ENCODE data around the gene HYAL3. TPM values are rescaled to one million over a fixed set of nuclear protein-coding genes. Genes with fewer than 3 reads are reported as not detected.
A peak's percentile ranks its signal among the peaks of the same experiment; 100 is the strongest.

HYAL3 gene
- total and polyA plus RNA-seq, 5 donors from 2014 or later = 1.8 to 8.3 (median 3.3) TPM

DNA sequence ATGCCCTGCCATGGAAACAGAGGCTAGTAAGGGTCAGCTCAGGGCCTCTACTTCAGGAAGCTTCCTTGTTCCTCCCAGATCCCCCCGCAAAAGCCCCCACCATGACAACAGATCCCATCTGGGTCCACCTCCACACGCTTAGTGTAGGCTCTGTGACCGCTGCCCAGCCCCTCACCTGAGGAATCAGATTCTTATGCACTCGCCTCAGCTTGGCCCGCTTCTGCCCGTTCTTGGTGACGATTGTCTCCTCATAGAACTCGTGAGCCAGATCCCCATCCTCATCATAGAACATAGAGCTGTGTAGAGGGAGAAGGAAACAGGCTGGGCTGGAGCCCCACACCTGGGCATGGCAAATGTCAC, 27.0 kb upstream of the HYAL3 start:
- Histone ChIP-seq H3K9me3 (ENCODE audit: control insufficient read depth in 2 of 2, low read length in 2 of 2) (no peaks in the 10 kb centered on the region), H3K4me1 (ENCODE audit: control insufficient read depth, insufficient read depth, low read length, poor library complexity, severe bottlenecking) (peaks cover 29% of the 10 kb centered on the region), H3K36me3 (ENCODE audit: control insufficient read depth, insufficient read depth, low read length) (peaks cover 26% of the 10 kb centered on the region), H3K4me3 (ENCODE audit: low read depth, low read length) (no peak overlapping the region), H3K27me3 (ENCODE audit: control insufficient read depth, insufficient read depth, low read length) (no peaks in the 10 kb centered on the region), H3K27ac (ENCODE audit: insufficient read depth, low read length, poor library complexity, severe bottlenecking) (no peak overlapping the region)
- peaks cover 2 to 40% (median 11%) of the 10 kb centered on the region in 4 donors for H3K4me1 Mint-ChIP-seq
- no peaks in the 10 kb centered on the region for H3K9me3 Mint-ChIP-seq
- peak overlapping the region; percentile 91 to 96 (median 93) for H3K4me3 Mint-ChIP-seq
- ATAC-seq (ENCODE audit: low read depth in 2 of 2) = no peak
- no peak for DNase-seq
- peaks cover 8% of the 10 kb centered on the region for H3K36me3 Mint-ChIP-seq
- no peaks in the 10 kb centered on the region for H3K27me3 Mint-ChIP-seq
- no peak overlapping the region for H3K27ac Mint-ChIP-seq

DNA sequence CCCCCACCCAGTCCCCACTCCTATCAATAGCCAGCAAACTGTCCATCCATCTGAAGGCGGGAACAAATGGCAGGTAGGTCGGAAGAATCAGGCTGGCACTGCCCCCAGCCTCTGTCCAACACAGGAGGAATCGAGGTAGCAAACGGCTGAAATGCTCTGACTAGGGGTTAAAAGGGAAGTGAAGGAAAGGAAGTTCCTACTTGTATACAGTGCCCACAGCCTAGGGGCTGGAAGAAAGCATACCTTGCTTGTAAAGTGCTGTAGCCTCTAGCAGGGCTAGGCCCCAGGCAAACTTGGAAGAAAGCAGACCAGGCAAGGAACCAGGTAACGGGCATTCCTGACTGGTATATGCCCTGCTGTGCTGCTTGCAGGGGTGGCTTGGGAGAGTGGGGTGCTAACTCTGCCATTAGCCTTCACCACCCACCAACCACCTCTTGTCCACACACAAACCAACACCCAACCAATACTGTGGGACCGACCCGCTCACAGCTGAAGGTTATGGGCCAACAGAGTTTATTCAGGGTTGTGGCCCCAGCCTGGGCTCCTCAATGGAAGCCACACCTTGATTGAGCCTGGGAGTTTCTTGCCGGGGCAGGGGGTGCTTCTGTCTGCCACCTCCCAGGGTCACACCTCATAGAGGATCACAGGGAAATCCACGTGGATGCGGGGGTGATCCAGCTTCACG, 26.4 kb upstream of the HYAL3 start:
- DNase-seq (no peak), ATAC-seq (ENCODE audit: low read depth in 2 of 2) (no peak)
- peaks cover 31% of the 10 kb centered on the region for H3K4me1 ChIP-seq (ENCODE audit: control insufficient read depth, insufficient read depth, low read length, poor library complexity, severe bottlenecking)
- Mint-ChIP-seq H3K27ac (no peak overlapping the region), H3K4me3 (peak overlapping the region; percentile 77 to 96 (median 93)), H3K27me3 (no peaks in the 10 kb centered on the region), H3K9me3 (no peaks in the 10 kb centered on the region), H3K36me3 (peaks cover 6% of the 10 kb centered on the region), H3K4me1 (peaks cover 2 to 40% (median 11%) of the 10 kb centered on the region in 4 donors)
- H3K9me3 ChIP-seq (ENCODE audit: control insufficient read depth in 2 of 2, low read length in 2 of 2) = no peaks in the 10 kb centered on the region
- no peak overlapping the region for H3K4me3 ChIP-seq (ENCODE audit: low read depth, low read length)
- H3K36me3 ChIP-seq (ENCODE audit: control insufficient read depth, insufficient read depth, low read length) = peaks cover 21% of the 10 kb centered on the region
- H3K27ac ChIP-seq (ENCODE audit: insufficient read depth, low read length, poor library complexity, severe bottlenecking) = no peak overlapping the region
- no peaks in the 10 kb centered on the region for H3K27me3 ChIP-seq (ENCODE audit: control insufficient read depth, insufficient read depth, low read length)

DNA sequence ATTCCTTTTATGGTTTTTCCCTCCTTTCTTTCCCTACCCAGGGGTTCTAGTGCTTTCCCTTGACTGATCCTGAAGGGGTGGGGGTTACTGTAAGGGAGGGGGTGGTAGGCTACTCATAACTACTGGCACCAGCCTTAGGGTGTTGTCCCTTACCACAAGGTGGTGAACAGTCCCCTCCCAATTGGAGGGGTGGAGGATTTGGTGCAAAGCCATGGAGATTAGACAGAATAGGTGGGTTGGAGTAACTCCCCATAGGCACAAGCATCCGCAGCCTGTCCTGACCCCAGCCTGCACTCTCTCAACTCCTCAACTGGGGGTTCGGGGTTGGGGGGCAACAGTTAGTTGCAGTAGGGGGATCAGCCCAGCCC, 25.9 kb upstream of the HYAL3 start:
- H3K36me3 Mint-ChIP-seq = peaks cover 6% of the 10 kb centered on the region
- Histone ChIP-seq H3K4me3 (ENCODE audit: low read depth, low read length) (no peak overlapping the region), H3K27me3 (ENCODE audit: control insufficient read depth, insufficient read depth, low read length) (no peaks in the 10 kb centered on the region), H3K36me3 (ENCODE audit: control insufficient read depth, insufficient read depth, low read length) (peaks cover 16% of the 10 kb centered on the region), H3K27ac (ENCODE audit: insufficient read depth, low read length, poor library complexity, severe bottlenecking) (no peak overlapping the region), H3K9me3 (ENCODE audit: control insufficient read depth in 2 of 2, low read length in 2 of 2) (no peaks in the 10 kb centered on the region), H3K4me1 (ENCODE audit: control insufficient read depth, insufficient read depth, low read length, poor library complexity, severe bottlenecking) (peaks cover 37% of the 10 kb centered on the region)
- H3K27me3 Mint-ChIP-seq = no peaks in the 10 kb centered on the region
- H3K9me3 Mint-ChIP-seq = no peaks in the 10 kb centered on the region
- H3K4me1 Mint-ChIP-seq = peaks cover 2 to 45% (median 11%) of the 10 kb centered on the region in 4 donors
- DNase-seq (no peak), ATAC-seq (ENCODE audit: low read depth in 2 of 2) (no peak)
- H3K4me3 Mint-ChIP-seq = peak overlapping the region in 3 of 4 donors; percentile 37 to 94 (median 80)
- peak overlapping the region in 2 of 3 donors; percentile 49 to 83 for H3K27ac Mint-ChIP-seq

DNA sequence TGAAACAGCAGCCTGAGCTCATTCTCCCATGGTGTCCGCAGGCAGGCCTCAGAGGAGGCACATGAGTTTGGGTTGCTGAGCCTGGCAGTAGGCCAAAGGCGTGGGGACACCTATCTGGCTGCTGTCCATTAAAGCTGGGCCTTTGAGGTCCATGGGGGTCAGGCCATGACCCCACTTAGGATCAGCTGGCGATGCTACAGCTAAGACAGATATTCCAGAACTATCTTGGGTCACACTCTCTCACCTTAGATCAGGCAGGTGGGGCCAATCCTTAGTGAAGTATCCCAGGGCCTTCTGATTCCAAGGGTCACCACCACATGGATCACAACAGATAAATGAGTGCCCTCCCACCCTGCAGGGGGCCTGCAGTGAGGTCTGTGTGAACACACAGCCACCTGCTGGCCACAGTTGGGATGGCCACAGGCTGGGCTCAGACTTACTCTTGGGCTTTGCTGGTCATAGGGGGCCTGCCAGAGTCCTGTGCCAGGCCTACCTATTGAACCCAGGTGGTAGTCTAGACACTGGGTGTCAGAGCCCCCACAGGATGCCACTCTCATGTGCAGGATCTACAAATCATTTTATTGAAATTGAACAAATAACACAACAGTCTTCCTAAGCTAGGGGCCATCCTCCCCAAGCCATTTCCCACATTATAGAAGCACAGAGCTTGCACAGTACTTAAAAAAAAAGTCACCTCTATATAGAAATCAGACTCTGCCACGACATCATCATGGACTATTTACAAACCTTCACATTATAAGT, 25.3 kb upstream of the HYAL3 start:
- peaks cover 42% of the 10 kb centered on the region for H3K4me1 ChIP-seq (ENCODE audit: control insufficient read depth, insufficient read depth, low read length, poor library complexity, severe bottlenecking)

GRCh38 chr3:50323614-50324199, 24.5 kb upstream of the HYAL3 start:
- Mint-ChIP-seq H3K9me3 (no peaks in the 10 kb centered on the region), H3K4me1 (peaks cover 5 to 55% (median 16%) of the 10 kb centered on the region in 4 donors), H3K27ac (peak overlapping the region; percentile 58 to 83 (median 71)), H3K27me3 (no peaks in the 10 kb centered on the region), H3K4me3 (peak overlapping the region; percentile 38 to 94 (median 71)), H3K36me3 (peaks cover 6% of the 10 kb centered on the region)
- no peak overlapping the region for H3K4me3 ChIP-seq (ENCODE audit: low read depth, low read length)
- ATAC-seq (ENCODE audit: low read depth in 2 of 2) = no peak
- peaks cover 10% of the 10 kb centered on the region for H3K36me3 ChIP-seq (ENCODE audit: control insufficient read depth, insufficient read depth, low read length)
- H3K27me3 ChIP-seq (ENCODE audit: control insufficient read depth, insufficient read depth, low read length) = no peaks in the 10 kb centered on the region
- no peaks in the 10 kb centered on the region for H3K9me3 ChIP-seq (ENCODE audit: control insufficient read depth in 2 of 2, low read length in 2 of 2)
- no peak for DNase-seq
- H3K4me1 ChIP-seq (ENCODE audit: control insufficient read depth, insufficient read depth, low read length, poor library complexity, severe bottlenecking) = peaks cover 42% of the 10 kb centered on the region
- no peak overlapping the region for H3K27ac ChIP-seq (ENCODE audit: insufficient read depth, low read length, poor library complexity, severe bottlenecking)

More for the DNA sequence above, 25.3 kb upstream of the HYAL3 start:
- no peak overlapping the region for H3K4me3 ChIP-seq (ENCODE audit: low read depth, low read length)
- Mint-ChIP-seq H3K36me3 (peaks cover 6% of the 10 kb centered on the region), H3K9me3 (no peaks in the 10 kb centered on the region), H3K4me3 (peak overlapping the region in 3 of 4 donors; percentile 11 to 94 (median 80)), H3K4me1 (peaks cover 5 to 51% (median 14%) of the 10 kb centered on the region in 4 donors), H3K27ac (peak overlapping the region; percentile 43 to 83 (median 58)), H3K27me3 (no peaks in the 10 kb centered on the region)
- no peaks in the 10 kb centered on the region for H3K27me3 ChIP-seq (ENCODE audit: control insufficient read depth, insufficient read depth, low read length)
- no peaks in the 10 kb centered on the region for H3K9me3 ChIP-seq (ENCODE audit: control insufficient read depth in 2 of 2, low read length in 2 of 2)
- DNase-seq = peak; percentile 46 to 64 (median 46)
- H3K27ac ChIP-seq (ENCODE audit: insufficient read depth, low read length, poor library complexity, severe bottlenecking) = no peak overlapping the region
- no peak for ATAC-seq (ENCODE audit: low read depth in 2 of 2)
- H3K36me3 ChIP-seq (ENCODE audit: control insufficient read depth, insufficient read depth, low read length) = peaks cover 10% of the 10 kb centered on the region

DNA sequence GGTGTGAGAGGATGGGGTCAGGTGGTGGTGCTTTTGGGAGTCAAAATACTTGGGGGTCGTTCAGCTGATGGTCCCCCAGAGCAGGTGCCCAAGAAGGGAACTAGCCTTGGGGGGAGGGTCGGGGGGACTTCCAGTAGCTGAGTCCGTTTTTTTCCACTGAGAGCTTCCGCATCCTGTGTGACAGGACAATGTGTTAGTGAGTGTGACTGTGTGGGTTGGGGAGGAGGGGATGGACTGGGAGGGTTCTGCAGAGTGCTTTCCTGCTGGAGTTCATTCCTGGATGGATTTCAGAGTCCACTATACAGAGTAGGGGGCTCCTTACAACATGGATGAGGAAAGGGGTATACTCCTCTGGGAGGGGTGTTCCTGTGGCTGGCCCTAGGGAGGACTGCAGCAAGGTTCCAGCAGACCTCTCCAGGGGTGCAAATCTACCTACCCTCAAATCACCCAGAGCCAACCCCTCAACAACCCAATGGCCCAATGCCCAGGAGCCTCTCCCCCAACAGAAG, 23.9 kb upstream of the HYAL3 start:
- no peaks in the 10 kb centered on the region for H3K9me3 ChIP-seq (ENCODE audit: control insufficient read depth in 2 of 2, low read length in 2 of 2)
- Mint-ChIP-seq H3K27me3 (no peaks in the 10 kb centered on the region), H3K4me1 (peaks cover 7 to 53% (median 13%) of the 10 kb centered on the region in 4 donors), H3K9me3 (no peaks in the 10 kb centered on the region), H3K27ac (peak overlapping the region in 2 of 3 donors; percentile 58 to 77), H3K36me3 (peaks cover 2% of the 10 kb centered on the region), H3K4me3 (peak overlapping the region; percentile 38 to 94 (median 71))
- peaks cover 36% of the 10 kb centered on the region for H3K4me1 ChIP-seq (ENCODE audit: control insufficient read depth, insufficient read depth, low read length, poor library complexity, severe bottlenecking)
- H3K4me3 ChIP-seq (ENCODE audit: low read depth, low read length) = no peak overlapping the region
- DNase-seq = no peak
- no peaks in the 10 kb centered on the region for H3K27me3 ChIP-seq (ENCODE audit: control insufficient read depth, insufficient read depth, low read length)
- ATAC-seq (ENCODE audit: low read depth in 2 of 2) = no peak
- H3K36me3 ChIP-seq (ENCODE audit: control insufficient read depth, insufficient read depth, low read length) = peaks cover 10% of the 10 kb centered on the region
- no peak overlapping the region for H3K27ac ChIP-seq (ENCODE audit: insufficient read depth, low read length, poor library complexity, severe bottlenecking)

GRCh38 chr3:50322386-50323091, 23.3 kb upstream of the HYAL3 start, which contains the start of gene HYAL2:
TSS of gene HYAL2 (minus strand) at chr3:50322745. CDS start at chr3:50320489, 2,256 bp downstream.
- Histone ChIP-seq H3K9me3 (ENCODE audit: control insufficient read depth in 2 of 2, low read length in 2 of 2) (no peaks in the 10 kb centered on the region), H3K4me3 (ENCODE audit: low read depth, low read length) (peak within 1 kb of the TSS; percentile 19), H3K27ac (ENCODE audit: insufficient read depth, low read length, poor library complexity, severe bottlenecking) (peak within 1 kb of the TSS; percentile 76), H3K4me1 (ENCODE audit: control insufficient read depth, insufficient read depth, low read length, poor library complexity, severe bottlenecking) (peaks cover 35% of the 10 kb centered on the region), H3K27me3 (ENCODE audit: control insufficient read depth, insufficient read depth, low read length) (no peaks in the 10 kb centered on the region), H3K36me3 (ENCODE audit: control insufficient read depth, insufficient read depth, low read length) (peaks cover 10% of the 10 kb centered on the region)
- Mint-ChIP-seq H3K27ac (peak within 1 kb of the TSS; percentile 88 to 95 (median 89)), H3K4me3 (peak within 1 kb of the TSS; percentile 86 to 94 (median 90)), H3K9me3 (no peaks in the 10 kb centered on the region), H3K27me3 (no peaks in the 10 kb centered on the region), H3K36me3 (no peaks in the 10 kb centered on the region), H3K4me1 (peaks cover 5 to 53% (median 12%) of the 10 kb centered on the region in 4 donors)
- no peak for DNase-seq
- ATAC-seq (ENCODE audit: low read depth in 2 of 2) = no peak

Data from CD4-positive, CD25-positive, alpha-beta regulatory T cell (primary cell).